Measurements from ENCODE around the gene KLF2. TPM values are rescaled to one million over a fixed set of nuclear protein-coding genes. Genes with fewer than 3 reads are reported as not detected.

The KLF2 gene
- total RNA-seq, 3 donors from 2014 or later = 12.0 to 23.3 (median 21.8) TPM

- H3K36me3 ChIP-seq = no peaks in the 10 kb centered on the region
- TF ChIP-seq, protein P1, sequence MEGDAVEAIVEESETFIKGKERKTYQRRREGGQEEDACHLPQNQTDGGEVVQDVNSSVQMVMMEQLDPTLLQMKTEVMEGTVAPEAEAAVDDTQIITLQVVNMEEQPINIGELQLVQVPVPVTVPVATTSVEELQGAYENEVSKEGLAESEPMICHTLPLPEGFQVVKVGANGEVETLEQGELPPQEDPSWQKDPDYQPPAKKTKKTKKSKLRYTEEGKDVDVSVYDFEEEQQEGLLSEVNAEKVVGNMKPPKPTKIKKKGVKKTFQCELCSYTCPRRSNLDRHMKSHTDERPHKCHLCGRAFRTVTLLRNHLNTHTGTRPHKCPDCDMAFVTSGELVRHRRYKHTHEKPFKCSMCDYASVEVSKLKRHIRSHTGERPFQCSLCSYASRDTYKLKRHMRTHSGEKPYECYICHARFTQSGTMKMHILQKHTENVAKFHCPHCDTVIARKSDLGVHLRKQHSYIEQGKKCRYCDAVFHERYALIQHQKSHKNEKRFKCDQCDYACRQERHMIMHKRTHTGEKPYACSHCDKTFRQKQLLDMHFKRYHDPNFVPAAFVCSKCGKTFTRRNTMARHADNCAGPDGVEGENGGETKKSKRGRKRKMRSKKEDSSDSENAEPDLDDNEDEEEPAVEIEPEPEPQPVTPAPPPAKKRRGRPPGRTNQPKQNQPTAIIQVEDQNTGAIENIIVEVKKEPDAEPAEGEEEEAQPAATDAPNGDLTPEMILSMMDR (IDR thresholded peaks at IDR 0.05) = no peak
- TF ChIP-seq POLR2A (IDR thresholded peaks at IDR 0.05) (no peak), POLR2AphosphoS5 (IDR thresholded peaks at IDR 0.05) (no peak)
- no peaks in the 10 kb centered on the region for H3K4me1 ChIP-seq
- intact Hi-C loops (cut with DNase I; ENCODE audit: low total_unique reads) = no loop called here
- no peak for DNase-seq (ENCODE audit: low spot score in 2 of 2)
- H3K4me3 ChIP-seq = no peak overlapping the region
- no peak overlapping the region for H3K27ac ChIP-seq
- no peaks in the 10 kb centered on the region for H3K27me3 ChIP-seq
- H3K9me3 ChIP-seq = no peaks in the 10 kb centered on the region
Observed at GRCh38 chr19:16367261-16367683, 42.6 kb downstream of the KLF2 start.

DNA sequence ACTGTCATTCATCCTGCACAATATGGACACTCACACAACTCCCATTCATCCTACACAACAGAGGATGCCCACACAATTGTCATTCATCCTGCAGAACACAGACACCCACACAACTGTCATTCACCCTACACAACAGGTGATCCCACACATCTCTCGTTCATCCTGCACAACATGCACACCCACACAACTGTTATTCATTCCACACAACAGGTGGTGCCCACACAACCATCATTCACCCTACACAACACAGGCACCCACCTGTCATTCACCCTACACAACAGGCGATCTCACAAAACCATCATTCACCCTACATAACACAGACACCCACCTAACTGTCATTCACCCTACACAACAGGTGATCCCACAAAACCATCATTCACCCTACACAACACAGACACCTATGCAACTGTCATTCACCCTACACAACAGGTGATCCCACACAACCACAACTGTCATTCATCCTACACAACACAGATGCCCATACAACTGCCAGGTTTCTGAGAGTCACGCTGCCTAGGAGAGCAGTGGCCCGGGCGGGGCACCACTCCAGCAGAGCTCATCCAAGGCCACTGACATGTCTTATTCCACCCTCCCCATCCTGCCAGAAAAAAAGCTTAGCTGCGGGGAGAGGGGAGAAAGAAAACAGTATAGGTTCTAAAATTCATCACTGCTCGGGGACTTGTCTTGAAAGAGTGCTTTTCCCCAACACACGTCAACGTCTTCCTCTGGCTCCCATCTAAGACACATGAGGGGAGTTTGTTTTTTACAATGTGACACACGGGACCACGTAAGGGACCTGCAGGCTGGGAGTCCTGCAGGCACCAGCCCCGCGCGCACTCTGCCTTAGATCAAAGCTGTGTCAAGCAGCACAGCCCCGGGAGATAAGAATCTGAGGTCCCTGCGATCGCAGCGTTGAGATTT is 44.0 kb downstream of the KLF2 start:
- Histone ChIP-seq H3K27me3 (no peaks in the 10 kb centered on the region), H3K4me3 (no peak overlapping the region), H3K36me3 (no peaks in the 10 kb centered on the region), H3K27ac (no peak overlapping the region), H3K4me1 (peaks cover 0 to 4% of the 10 kb centered on the region in 2 donors), H3K9me3 (no peaks in the 10 kb centered on the region)
- TF ChIP-seq, protein P1 (IDR thresholded peaks at IDR 0.05) = no peak
- no peak for TF ChIP-seq POLR2AphosphoS5 (IDR thresholded peaks at IDR 0.05)
- TF ChIP-seq POLR2A (IDR thresholded peaks at IDR 0.05) = no peak
- no peak for DNase-seq (ENCODE audit: low spot score in 2 of 2)
- intact Hi-C loops (cut with DNase I; ENCODE audit: low total_unique reads) = no loop called here

GRCh38 chr19:16369306-16369663 is 44.7 kb downstream of the KLF2 start:
- no peak for DNase-seq (ENCODE audit: low spot score in 2 of 2)
- H3K4me1 ChIP-seq = peaks cover 0 to 4% of the 10 kb centered on the region in 2 donors
- H3K9me3 ChIP-seq = no peaks in the 10 kb centered on the region
- no peaks in the 10 kb centered on the region for H3K27me3 ChIP-seq
- H3K27ac ChIP-seq = no peak overlapping the region
- H3K4me3 ChIP-seq = no peak overlapping the region
- H3K36me3 ChIP-seq = no peaks in the 10 kb centered on the region
- intact Hi-C loops (cut with DNase I; ENCODE audit: low total_unique reads) = no loop called here
- TF ChIP-seq, protein P1 (IDR thresholded peaks at IDR 0.05) = no peak

DNA sequence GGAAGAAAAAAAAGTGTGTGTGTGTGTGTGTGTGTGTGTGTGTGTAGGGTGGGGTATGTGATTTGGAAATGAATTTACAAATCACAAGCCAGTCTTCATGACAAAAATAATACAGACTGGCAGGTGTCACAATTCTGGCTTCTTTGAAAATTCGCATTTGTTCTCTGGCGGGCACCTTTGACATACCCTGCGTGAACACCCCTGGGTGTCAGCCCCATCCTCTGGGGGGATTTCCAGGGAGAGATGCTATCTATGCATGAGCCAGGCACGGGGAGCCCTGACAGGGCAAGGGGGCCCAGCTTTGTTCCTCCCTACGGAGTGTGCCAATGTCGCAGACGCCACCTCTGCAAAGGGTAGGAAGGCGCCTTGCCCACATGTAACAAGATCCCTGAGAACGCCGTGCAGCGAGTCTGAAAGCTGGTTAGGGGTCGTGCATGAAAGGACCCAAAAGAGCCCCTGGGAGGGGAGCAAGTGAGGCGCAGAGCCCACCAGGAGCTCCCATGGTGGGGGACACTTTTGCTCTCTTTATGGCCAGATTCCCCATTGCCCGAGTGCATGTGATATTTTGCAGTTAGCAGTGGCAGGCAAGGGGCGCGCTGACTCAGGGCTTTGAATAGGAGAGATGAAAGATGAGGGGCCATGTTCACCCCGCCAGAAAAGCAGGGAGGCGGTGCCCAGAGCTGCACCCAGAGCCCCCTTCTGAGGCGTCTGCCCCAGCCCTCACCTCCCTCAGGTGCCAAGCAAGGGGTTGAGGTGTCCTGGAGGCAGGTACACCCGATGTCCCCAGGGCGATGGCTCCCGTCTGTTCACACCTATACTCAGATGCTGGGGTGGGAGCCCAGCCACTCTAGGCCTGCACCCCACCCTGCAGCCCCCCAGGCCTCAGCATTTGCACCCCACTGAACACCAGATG is 45.3 kb downstream of the KLF2 start:
- Histone ChIP-seq H3K9me3 (no peaks in the 10 kb centered on the region), H3K27me3 (no peaks in the 10 kb centered on the region), H3K4me1 (peaks cover 0 to 4% of the 10 kb centered on the region in 2 donors), H3K36me3 (no peaks in the 10 kb centered on the region), H3K4me3 (no peak overlapping the region), H3K27ac (peak overlapping the region in 1 of 2 donors; percentile 88)
- DNase-seq (ENCODE audit: low spot score in 2 of 2) = no peak
- intact Hi-C loops (cut with DNase I; ENCODE audit: low total_unique reads) = no loop called here
- TF ChIP-seq, protein P1 (IDR thresholded peaks at IDR 0.05) = no peak
- TF ChIP-seq POLR2A (IDR thresholded peaks at IDR 0.05) (no peak), POLR2AphosphoS5 (IDR thresholded peaks at IDR 0.05) (no peak)
